ENCODE data around the gene PLAA. TPM values are rescaled to one million over a fixed set of nuclear protein-coding genes. Genes with fewer than 3 reads are reported as not detected.
A peak's percentile ranks its signal among the peaks of the same experiment; 100 is the strongest.

PLAA gene
- 10 to 100 TPM; 35.3 to 54.0 (median 42.1) TPM for polyA plus RNA-seq (ENCODE audit: insufficient read length in 4 of 4)

DNA sequence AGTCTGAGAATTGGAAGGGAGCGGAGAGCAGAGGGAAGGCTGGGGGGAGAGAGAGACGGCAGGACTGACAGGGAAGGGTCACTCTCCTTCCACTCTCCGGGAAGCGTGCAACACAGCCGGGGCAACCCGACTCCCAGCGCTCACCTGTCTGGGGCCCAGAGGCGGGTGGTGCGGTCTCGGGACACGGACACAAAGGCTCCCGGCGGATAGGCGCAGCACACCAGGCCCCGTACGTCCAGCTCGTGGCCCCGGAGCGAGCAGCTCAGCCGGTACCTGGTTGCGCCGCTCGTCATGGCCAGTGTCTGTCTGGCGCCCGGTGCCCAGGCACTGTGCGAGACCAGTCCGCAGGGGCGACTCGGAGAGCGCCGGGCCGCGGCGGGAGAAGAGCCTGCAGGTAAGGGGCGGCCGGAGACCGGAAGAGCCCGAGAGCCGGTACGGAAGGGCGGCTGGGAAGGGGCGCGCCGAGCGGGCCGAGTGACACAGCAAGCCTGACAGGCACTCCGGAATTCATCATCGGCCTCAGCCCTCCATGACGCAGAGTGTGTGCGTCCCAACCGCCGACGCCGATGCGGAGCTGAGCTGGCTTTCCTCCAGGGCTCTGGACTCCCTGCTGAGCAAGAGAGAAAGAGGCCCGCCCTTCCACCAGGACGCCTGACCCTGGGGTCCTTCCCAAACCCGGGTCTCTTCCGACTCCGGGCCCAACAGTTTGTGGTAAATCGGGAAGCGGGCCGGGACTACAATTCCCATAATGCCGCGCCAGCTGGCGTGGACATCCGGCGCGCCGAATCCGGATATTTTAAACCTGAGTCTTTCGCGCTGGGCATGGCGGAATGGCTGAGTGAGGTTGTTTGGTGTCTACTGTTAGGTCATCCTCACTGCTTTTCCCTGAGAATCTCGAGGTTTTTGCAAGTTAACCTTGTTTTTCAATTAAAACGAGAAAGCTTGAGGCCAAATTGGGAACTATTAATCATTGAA, at the start of gene PLAA:
PLAA (minus strand) TSS at position 490 of the 975 bp plus-strand sequence; CDS start at position 293, 197 bp downstream.
- peak; percentile 86 to 95 (median 88) for DNase-seq (ENCODE audit: low read depth in 4 of 4, low spot score in 2 of 4)

DNA sequence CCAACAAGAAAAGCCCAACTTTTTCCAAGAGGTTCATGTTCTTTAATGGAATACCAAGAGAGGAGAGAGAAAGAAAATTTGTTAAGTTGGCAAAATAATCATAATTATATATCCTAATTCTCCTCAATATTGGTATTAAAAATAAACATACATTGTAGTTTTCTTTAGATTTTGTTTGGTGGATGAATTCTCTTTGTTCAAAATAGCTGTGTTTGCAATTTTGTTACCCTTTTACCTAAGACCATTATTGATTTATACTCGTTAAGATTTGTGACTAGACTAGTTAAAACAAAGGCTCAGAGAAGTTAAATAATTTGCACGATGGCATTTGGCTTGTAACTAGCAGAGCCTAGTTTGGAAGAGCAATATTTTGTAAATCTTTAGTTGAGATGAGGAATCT, 48.8 kb upstream of the PLAA start:
- no peak for DNase-seq (ENCODE audit: low read depth in 4 of 4, low spot score in 2 of 4)

GRCh38 chr9:26983340-26983739, 36.3 kb upstream of the PLAA start:
- DNase-seq (ENCODE audit: low read depth in 4 of 4, low spot score in 2 of 4): no peak

DNA sequence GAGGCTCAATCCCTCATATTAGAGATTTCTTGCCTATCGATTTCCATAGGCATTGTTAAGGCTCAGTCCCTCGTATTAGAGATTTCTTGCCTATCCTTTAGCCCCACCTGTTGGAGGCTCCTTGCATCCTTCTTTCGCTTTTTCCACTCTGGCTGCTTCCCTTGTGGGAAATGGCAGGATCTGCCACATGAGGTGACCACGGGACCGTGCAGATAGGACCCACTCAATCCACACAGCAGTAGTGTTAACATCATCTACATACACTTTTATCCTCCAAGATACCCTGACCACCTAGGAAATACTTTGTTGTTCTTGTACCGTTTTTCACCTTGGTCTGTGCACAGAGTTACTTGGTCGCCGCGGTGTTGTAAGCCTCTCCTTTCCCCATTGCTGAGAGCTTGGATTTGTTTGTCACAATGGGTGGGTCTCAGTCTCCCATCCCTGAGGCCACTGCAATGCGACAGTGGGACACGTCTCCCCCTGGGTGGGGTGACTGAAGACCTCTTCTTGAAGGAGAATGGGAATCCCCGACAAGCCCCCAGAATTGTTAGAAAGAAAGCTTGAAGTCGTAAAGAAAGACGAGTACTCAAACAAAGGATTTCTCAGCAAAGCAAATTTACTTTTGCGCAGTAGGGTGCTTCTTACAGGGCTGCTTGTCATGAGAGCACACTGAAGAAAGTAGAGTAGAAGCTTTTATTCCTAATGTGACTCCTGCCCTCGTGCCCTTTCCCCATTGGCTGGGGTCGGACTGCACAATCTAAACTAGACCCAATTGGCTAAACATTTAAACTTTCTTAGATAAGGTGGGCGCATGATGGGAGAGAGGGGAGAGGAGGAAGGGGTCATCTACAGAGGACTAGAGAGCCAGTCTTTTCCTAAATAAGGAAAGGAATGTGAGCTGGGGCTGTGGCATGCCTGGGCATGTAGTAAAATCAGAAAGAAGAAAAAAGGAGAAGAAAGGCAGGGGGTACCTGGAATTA, 29.0 kb upstream of the PLAA start:
- DNase-seq (ENCODE audit: low read depth in 4 of 4, low spot score in 2 of 4): no peak

DNA sequence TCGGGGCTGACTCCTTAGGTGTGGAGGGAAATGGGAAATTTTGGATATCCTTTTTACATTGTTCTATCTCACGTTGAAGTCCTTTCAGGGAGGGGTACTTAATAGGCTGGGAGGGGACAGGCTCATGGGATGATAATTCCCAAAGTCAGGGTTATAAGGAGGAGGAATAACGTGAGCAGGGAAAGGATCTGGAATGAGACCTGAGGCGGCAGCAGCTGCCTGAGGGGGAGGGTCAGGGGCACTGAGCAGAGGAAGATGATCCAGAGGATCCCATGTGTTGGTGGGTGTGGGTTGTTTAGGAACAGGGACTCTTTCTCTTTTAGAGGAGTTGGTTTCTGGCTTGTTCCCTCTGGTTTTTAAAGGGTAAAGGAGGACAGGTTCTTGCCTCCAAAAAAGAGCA, 27.9 kb upstream of the PLAA start:
- no peak for DNase-seq (ENCODE audit: low read depth in 4 of 4, low spot score in 2 of 4)

DNA sequence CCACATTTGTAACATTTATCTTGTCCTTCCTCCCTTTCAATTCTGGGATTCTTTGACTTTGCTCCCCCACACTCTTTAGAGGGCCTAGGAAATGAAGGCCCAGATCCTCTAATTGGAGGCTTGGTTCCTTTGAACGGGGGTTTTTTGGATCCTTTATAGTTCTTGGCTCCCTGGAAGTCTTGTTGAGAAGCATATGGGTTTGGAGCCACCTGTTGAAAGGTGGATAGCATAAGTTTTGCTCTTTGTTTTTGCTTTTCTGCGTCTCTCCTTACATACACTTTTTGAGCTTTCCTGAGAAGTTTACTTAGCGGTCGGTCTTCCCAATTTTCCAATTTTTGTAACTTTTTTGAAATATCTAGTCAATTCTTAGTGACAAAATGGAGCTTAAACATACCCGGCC, 26.9 kb upstream of the PLAA start:
- no peak for DNase-seq (ENCODE audit: low read depth in 4 of 4, low spot score in 2 of 4)

DNA sequence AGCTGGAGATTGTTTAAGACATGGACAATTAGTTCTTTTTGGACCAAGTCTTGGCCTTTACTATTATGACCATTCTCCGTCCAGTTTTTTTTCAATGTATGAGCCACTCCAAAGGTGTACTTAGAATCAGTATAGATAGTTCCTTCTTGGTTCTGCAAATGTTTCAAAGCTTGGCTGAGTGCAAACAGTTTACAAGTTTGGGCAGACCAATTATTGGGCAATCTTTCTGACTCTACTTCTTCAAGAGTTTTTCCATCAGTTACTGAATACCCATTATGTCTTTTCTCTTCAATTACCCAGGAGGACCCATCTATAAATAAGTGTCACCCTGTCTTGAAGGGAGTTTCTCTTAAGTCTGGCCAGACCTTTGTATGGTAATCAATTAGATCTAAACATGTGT, 24.7 kb upstream of the PLAA start:
- no peak for DNase-seq (ENCODE audit: low read depth in 4 of 4, low spot score in 2 of 4)

DNA sequence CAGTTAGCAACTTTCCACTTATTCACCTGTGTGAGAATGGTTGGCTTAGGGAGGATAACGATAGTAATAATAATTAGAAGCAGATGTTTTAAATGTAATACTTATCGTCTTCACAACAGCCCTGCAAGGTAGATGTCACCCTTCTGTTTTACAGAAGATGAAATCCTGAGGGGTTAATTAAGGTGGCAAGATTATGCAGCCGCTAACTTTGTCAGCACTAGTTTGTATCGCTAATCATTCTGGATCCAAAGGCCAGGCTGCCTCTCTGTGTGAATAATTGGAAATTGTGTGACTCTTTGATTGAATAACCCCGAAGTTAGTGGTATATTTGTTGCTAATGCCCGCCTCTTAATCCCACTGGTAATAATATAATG, 9.8 kb upstream of the PLAA start:
- no peak for DNase-seq (ENCODE audit: low read depth in 4 of 4, low spot score in 2 of 4)

- DNase-seq (ENCODE audit: low read depth in 4 of 4, low spot score in 2 of 4): peak; percentile 95 to 99 (median 96)
These were observed 9.1 kb upstream of the PLAA start, which contains the start of gene IFT74 for GRCh38 chr9:26955921-26956859. Gene IFT74, plus strand, starts transcription at chr9:26956412. Its CDS starts 5,556 bp downstream, at chr9:26961968.

DNA sequence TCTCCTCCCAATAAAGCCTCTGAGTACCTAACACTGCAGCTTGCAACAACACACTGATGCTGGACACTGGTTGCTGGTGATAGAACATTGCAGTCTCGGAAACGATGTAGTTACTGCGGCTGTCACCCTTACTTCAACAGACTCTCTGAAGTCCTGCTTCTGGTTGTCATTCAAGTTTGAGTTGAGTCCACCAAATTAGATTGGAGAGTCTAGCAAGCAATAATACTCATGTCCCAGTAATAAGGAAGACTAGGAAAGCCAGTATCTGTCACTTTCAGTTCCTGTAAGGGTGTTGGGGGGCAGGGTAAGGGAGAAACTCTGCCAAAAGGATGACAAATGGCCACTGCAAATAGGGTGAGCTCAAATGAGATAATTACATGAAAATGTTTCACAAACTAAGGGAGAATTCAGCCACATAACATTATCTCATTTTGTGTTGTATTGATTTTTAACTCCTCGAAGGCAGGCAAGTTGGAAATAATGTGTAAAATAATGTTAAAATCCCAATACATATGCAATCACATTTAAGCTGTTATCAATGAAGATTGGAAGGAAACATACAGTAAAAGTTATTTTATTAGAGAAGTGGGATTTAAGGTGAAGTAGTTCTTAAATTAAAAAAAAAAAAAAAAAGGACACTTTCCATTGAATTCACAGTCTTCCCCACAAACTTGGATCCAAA, 8.3 kb upstream of the PLAA start:
- peak in 2 of 4 donors; percentile 2 to 4 for DNase-seq (ENCODE audit: low read depth in 4 of 4, low spot score in 2 of 4)

GRCh38 chr9:26954050-26954508, 7.0 kb upstream of the PLAA start:
- no peak for DNase-seq (ENCODE audit: low read depth in 4 of 4, low spot score in 2 of 4)

DNA sequence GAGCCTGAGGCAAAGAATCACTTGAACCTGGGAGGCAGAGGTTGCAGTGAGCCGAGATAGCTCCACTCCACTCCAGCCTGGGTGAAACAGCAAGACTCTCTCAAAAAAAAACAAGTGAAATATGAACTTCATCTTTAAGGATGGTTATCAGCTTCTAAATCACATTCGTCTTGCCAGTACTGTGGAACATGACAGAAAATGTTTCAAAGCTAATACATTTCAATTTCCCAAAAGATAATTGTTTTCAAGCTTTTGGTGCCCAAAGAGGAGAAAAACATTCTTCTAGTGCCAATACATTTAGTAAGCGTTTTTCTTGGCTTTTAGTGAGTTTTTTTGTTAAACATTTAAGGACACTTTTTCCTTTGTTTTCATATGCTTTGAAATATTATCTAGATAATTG, 4.8 kb upstream of the PLAA start:
- DNase-seq (ENCODE audit: low read depth in 4 of 4, low spot score in 2 of 4): no peak

- DNase-seq (ENCODE audit: low read depth in 4 of 4, low spot score in 2 of 4): no peak
These were observed 3.5 kb upstream of the PLAA start for GRCh38 chr9:26950521-26950920.

GRCh38 chr9:26949637-26950069, 2.6 kb upstream of the PLAA start:
- no peak for DNase-seq (ENCODE audit: low read depth in 4 of 4, low spot score in 2 of 4)

- DNase-seq (ENCODE audit: low read depth in 4 of 4, low spot score in 2 of 4): peak in 2 of 4 donors; percentile 3 to 4
These were observed 694 bp upstream of the PLAA start for GRCh38 chr9:26947736-26948135.

DNA sequence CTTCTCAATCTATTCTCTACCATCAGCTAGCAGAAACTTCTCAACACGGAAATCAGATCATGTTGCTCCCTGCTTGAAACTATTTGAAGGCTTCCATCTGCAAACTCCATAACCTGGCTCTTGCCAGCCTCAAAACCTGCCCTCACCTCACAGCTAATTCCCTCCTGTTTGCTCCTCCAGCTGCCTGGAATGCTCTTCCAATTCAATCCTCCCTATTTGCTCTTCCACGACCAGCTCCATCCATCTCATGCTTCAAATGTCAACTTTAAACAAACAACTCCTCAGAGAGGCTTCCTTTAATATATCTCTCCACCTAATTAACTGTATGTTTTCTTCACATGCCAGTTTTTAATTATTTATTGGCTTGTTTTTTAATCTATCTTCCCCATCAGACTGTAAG, 1.5 kb downstream of the PLAA start:
- no peak for DNase-seq (ENCODE audit: low read depth in 4 of 4, low spot score in 2 of 4)

DNA sequence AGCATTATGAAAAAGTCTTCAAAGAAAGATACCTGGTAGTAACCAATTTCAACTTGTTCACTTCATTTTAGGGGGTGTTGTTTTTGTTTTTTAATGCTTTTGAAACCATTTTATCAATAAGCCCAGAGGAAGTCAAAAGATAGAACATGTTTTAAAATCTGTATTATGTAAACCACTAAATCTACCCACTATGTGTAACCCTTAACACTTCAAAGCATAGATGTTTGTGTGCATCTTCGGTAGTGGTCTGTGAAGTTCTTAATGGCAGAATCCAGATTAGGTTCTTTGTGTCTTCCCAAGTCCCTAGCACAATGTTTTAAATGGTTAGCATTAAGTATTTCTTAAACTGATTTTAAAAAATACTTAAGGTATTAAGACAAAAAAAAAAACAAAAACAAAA, 6.3 kb downstream of the PLAA start:
- no peak for DNase-seq (ENCODE audit: low read depth in 4 of 4, low spot score in 2 of 4)

DNA sequence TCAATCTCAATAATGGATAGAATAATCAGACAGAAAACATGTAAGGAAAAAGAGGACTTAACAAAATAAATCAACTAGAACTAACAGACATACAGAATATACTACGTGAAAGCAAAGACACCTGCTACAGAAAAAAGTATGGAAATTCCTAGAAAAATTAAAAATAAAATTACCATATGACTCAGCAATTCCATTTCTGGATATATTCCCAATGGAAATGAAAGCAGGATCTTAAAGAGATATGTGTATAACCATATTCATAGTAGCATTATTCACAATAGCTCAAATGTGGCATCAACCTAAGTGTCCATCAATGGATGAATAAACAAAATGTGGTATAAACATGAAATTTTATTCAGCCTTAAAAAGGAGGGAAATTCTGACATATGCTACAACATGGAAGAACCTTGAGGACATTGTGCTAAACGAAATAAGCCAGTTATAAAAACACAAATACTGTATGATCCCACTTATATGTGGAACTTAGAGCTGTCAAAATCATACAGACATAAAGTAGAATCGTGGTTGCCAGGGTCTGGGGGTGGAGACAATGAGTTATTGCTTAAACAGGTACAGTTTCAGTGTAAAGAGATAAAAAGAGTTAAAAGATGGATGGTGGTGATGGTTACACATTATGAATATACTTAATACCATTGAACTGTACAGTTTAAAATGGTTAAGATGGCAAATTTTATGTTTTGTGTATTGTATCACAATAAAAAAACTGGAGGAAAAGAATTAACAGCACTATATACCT, 6.9 kb downstream of the PLAA start:
- no peak for DNase-seq (ENCODE audit: low read depth in 4 of 4, low spot score in 2 of 4)
